HPDE6-E6E7 (cell line): ENCODE measurements around the gene CCDC50.
A peak's percentile ranks its signal among the peaks of the same experiment; 100 is the strongest.

Experiments
- DNase-seq: peaks from one replicate; pipeline ENCODE4 v3.0.0; 2011; ENCODE audit warnings: missing footprints; ENCODE audit errors: extremely low spot score

The CCDC50 gene

DNA sequence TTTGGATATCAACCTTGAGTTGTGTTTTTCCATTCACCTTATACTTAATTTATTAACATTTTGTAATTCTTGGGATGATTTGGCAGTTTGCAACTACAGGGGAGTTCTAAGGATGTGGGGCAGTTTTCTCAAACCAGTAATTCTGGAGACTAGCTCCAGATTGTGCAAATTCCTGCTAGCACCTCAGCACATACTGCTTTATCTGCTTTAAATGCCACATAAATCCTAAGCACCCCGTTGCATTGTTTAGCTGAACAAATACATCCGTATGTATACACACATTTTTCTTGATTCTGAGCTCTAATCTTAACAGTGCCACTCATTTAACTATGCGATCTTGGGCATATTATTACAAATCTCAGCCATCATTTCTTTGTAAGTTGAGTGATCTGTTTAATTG is 18.0 kb downstream of the CCDC50 start:
- DNase-seq, result no peak

DNA sequence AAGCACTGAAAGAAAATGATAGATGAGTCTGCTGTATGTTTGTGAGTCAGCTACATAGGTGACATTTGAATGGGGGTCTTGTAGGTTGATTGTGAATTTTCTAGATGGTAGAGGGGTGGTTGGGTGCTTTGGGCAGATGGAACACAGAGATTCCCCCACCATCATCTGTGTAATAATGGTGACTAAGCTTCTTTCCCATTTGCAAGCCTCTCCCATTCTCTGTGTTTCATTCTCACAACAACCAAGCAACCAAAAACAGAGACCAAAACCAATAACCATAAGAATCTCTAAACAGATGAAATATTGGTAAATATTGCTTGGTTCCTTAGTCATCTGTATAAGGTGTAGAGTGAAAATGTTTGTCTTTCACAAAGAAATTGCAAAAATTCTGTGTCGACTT is 18.9 kb downstream of the CCDC50 start:
- no peak for DNase-seq

GRCh38 chr3:191350396-191351090 is 21.3 kb downstream of the CCDC50 start:
- no peak for DNase-seq

GRCh38 chr3:191352014-191352413 is 22.8 kb downstream of the CCDC50 start:
- no peak for DNase-seq

DNA sequence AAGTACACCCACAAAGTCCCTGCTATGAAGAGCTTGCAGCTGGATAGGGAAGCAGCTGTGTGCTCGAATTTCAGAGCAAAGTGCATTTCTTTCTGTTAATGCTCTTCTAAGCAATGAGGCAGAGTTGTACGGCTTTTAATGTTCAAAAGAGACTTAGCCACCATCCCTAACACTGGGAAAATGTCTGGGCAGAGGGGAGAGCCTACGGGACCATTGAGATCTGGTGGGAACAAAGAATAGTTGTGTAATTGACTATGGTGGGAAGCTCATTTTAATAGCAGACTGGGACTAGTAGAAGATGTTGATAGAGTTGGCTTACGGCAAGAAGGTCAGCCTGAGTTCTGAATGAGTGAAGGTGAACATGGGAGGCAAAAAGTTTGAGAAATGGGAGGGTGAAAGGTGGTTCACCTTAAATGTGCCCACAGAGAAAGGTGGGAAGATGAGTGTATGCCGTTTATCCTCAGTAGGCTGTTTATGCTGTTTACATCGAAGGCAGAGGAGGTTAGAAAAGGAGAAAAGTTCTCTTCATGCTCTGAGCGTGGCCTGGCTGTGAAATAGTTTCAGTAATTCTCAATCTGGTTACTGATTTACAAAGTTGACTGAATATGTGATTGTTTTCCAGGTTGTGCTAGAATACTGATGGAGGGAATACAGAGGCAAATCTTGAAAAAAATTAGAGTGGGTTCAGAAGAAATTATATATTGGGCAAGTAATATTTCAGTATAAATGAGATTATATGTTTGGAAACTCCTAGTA is 24.0 kb downstream of the CCDC50 start:
- no peak for DNase-seq

- DNase-seq, result no peak
These were observed 26.2 kb downstream of the CCDC50 start for GRCh38 chr3:191355406-191355805.

- DNase-seq, result peak; percentile 58
These were observed 27.6 kb downstream of the CCDC50 start for GRCh38 chr3:191356631-191357439.

DNA sequence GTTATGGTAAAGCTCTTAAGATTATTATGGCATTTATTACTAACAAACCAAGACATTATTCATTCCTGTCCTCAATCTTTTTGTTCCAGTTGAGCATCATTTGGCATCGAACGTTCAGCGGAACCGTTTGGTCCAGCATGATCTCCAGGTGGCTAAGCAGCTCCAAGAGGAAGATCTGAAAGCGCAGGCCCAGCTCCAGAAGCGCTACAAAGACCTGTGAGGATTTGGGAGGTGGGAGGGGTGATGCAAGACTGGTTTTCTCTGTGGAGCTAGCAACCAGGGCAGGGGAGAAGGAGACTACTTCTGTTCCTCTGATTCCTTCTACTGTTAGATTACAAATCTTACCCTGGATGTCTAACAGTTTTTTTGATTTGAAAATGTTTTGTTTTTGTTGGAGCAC is 28.7 kb downstream of the CCDC50 start:
- DNase-seq, result no peak

DNA sequence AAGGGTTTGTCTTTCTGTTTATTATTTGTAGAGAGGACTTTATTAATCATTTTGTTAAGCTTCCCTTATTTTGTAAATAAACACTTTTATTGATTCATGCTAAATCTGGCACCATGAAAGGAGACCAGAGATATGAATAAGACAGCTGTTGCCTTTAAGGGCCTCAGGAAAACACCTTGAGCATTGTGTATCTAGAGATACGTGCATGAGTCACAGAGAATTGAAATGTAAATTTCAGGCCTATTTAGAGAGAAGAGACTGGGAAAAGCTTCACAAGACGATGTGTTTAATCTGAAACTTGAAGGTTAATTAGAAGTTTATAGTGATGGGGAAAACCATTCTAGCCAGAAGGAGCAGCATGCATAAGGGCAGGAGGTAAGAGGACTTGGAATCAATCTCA is 29.7 kb downstream of the CCDC50 start:
- peak; percentile 13 for DNase-seq

DNA sequence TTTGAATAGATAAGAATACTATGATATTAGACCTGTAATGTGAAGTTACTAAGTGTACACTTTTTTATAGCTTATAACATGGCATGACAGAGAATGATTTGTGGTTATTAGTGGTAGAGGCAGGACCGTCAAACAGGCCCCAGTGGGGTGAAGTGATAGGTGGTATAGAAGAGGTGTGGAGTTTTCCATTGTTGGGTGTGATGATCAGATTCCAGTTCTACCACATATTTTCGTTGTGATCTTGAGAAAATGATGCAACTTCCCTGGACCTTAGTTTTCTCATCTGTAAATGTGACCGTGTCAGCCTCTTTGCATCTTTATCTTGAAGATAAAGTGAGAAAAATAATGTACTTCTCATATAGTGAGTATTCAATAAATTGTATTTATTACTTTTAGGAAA is 31.4 kb downstream of the CCDC50 start:
- DNase-seq, result peak; percentile 36

DNA sequence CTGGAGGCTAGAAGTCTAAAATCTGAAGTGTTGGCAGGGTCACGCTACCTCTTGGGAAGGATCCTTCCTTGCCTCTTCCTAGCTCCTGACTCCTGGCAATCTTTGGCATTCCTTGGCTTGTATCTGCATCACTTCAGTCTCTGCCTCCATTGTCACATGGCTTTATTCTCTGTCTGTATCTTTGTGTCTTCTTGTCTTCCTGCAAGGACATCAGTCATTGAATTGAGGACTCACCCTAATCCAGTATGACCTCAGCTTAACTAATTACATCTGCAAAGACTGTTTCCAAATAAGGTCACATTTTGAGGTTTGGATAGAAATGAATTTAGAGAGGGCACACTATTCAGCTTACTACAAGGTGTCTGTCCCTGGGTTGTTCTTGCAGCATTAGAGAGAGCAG is 32.3 kb downstream of the CCDC50 start:
- DNase-seq, result no peak

- DNase-seq, result no peak
These were observed 32.8 kb downstream of the CCDC50 start for GRCh38 chr3:191362037-191362436.

DNA sequence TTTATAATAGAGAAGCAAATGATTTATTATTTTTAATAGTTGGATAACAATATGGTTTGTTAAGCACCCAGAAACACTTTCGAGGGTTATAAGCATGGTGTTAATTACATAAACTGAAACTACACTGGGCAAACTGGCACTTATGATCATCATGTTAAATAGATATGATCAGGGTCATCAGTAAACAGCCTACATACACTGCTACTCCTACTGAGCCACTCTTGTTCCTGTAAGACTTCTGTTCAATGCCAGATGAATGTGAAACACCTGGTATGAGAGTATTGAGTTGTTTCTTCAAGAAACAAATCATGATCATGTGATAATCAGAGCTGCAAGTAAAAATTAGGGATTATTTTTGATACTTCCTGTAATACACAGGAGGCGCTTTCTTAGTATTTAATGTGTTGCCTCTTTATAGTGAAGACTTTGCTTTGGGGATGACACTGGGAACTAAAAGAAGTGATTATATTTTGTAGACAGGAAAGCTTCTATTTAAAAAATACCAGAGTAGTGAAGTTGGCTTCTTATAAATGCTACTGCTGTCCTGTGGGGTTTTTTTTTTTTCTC is 33.4 kb downstream of the CCDC50 start:
- DNase-seq, result no peak

- no peak for DNase-seq
These were observed 34.0 kb downstream of the CCDC50 start for GRCh38 chr3:191363221-191363620.

DNA sequence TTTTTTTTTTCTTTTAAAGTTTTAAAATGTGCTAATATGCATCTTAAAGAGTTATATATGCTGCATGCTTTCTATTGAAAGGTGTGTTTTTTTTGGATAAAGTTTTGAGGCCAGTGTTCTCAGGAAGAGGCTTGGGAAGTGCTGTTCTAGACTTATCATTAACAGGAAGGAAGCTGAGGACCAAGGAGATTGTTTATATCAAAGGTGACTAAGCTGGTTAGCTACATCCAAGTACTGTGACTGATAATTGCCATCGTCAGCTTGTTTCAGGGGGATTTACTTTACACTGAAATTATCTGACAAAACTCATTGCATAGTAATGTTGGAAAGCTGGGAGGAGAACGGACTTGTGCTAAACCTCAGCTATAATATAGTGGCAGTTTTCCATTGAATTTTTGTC is 37.5 kb downstream of the CCDC50 start:
- DNase-seq, result no peak

DNA sequence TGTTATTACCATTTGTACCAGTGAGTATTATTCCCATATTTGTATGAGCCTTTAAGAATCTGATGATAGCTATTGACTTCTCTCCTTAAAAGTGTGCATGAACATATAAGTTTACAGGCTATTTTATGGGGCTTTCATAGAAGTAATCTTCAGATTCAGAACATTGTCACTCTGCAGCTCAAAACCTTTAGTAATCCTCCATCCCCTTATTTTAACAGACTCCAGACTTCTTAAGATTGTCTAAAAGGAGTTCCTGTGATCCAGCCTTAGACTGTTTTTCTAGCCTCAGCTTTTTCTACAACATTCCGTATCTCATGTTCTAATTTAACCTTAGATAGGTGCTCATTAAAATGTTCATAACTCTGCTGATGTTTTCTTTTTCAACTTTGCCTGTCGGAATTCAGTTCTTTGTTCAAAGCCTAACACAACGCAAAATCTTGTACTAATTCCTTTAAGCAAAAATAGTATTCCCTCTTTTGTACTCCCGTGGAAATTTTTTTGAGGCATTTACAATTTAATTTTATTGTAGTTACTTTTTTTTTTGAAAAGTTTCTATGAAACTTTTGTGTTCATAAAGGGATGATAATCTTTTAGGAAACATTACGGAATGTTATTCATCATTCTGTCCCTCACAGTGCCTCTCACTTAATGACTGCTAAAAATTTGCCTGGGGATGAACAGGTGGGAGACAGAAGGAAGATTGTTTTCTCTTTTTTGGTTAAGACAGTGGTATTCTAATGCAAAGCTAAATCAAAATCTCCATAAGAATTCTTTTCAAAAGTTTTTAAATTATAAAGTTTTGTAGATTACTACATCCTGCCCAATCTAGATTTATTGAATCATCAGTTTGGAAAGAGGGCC is 39.8 kb downstream of the CCDC50 start:
- DNase-seq, result no peak

- DNase-seq, result no peak
These were observed 40.4 kb downstream of the CCDC50 start for GRCh38 chr3:191369616-191370010.

DNA sequence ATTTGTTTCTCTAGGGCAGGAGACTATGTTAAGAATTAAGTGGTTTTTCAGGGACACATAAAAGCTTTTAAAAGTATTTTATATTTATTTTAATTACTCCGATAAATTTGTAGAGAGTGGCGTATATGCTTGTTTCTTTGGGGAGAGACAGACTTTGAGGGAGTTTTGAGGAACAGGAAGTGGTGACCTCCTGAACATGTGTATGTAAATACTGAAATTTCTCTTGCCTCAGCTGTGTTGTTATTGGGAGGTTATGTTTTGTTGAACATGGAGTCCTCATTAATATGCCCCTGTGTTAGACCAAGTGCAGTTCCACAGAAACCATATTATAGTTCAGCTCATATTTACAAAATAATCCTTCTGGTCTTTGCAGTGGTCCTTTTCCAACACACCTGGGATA is 42.9 kb downstream of the CCDC50 start:
- no peak for DNase-seq

DNA sequence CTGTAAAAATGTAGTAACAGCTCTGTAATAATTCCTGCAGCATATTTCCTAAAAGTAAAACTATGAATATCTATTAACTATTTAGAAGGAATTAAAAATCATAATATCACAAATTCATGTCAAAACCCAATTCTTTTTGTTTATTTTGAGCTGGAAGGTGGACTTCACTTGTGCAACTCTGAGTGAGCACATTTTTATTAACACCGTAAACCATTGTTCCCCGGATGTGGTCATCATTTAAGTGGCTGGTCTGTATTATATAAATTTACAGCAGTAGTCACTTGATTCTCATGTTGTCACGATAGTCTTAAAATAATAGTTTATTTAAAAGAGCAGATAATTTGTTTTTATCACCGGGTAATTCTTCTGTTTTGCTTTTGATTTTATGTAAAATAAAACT is 44.1 kb downstream of the CCDC50 start:
- DNase-seq, result no peak

DNA sequence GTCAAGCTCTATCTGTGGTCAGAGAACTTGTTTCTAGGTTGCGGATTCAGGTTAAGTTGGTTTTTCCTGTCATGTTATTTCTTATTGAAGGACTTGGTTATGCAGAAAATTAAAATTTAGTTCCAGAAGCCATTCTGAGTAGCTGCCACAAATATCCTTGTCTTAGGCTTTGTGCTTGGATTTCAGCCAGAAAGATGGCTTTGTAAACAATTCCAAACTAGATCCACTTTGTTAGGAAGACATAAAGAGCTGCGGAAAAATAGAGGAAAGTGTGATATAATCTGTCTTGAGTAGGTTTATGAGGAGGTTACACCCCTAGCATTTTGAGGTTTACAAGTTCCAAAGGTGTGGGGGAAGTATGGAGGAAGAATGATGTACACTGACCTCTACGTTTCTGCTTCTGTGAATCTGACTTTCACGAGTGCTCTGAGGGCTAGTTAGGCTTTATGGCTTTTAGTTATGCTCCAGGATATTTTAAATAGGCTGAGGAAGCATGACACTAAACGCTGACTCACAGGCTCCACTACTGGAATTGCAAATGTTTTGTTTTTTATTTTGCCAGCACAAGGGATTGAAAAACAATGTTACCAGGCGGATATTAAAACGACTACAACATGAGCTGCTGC is 47.4 kb downstream of the CCDC50 start:
- peak; percentile 22 for DNase-seq
